ENCODE results near the gene ZNF474. TPM values are rescaled to one million over a fixed set of nuclear protein-coding genes. Genes with fewer than 3 reads are reported as not detected.

The ZNF474 gene
- total and polyA plus RNA-seq, 2 of the 8 experiments (the other 6 are each of a cell fraction or from before 2014, with no cell fraction given) = not detected

DNA sequence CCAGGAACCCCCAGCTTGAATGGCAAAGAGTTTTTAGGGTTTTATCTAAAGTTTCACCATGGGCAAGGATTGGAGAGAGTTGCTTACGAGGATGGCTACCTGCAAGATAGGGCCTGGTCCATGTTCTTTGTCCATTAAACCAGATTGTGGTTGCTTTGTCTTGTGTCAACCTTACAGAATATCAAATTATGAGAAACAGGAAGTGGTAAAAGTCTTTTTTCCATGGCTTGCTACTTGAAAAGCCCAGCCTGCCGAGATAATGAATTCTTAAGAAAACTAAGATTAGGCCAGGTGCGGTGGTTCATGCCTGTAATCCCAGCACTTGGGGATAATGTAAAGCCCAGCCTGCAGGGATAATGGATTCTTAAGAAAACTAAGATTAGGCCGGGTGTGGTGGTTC is 24.4 kb downstream of the ZNF474 start:
- CTCF ChIA-PET (ENCODE audit: partially characterized antibody) = interaction anchor here (0.6 to 7.4 kb wide), 4 partner anchors 11 to 584 kb away, joined by 3 to 78 read pairs (median 34); no protein-coding TSS in a partner anchor

More for the DNA sequence above, 24.4 kb downstream of the ZNF474 start:
- Histone ChIP-seq H2BK15ac (ENCODE audit: low read length) (no peak overlapping the region), H4K20me1 (replicated peaks in 1 of 2; ENCODE audit: control insufficient read depth in 1 of 2, insufficient read depth in 2 of 2, low read length in 2 of 2) (no peaks in the 10 kb centered on the region), H3K9ac (replicated peaks in 1 of 4; ENCODE audit: extremely low read depth in 1 of 4, low read depth in 3 of 4, low read length in 3 of 4) (no peak overlapping the region), H3K56ac (replicated peaks; ENCODE audit: insufficient read length, low read depth, low read length) (no peak overlapping the region), H2BK20ac (ENCODE audit: low read length) (no peak overlapping the region), H4K91ac (replicated peaks; ENCODE audit: insufficient read length, low read length) (no peak overlapping the region), H4K8ac (ENCODE audit: extremely low read depth, insufficient read depth, low read length) (no peak overlapping the region), H3K36me3 (ENCODE audit: control insufficient read depth in 2 of 4, insufficient read depth in 4 of 4, low read length in 3 of 4) (no peaks in the 10 kb centered on the region), H3K9me3 (ENCODE audit: insufficient read depth in 2 of 2, low read depth in 1 of 2, low read length in 1 of 2) (no peaks in the 10 kb centered on the region), H2AK5ac (ENCODE audit: low read depth, low read length) (no peak overlapping the region), H3K27ac (ENCODE audit: low read depth, low read length) (no peak overlapping the region), H2AFZ (ENCODE audit: low read length) (no peak overlapping the region), H3K23ac (ENCODE audit: insufficient read length) (no peak overlapping the region), H3K23me2 (ENCODE audit: low read depth, low read length) (no peaks in the 10 kb centered on the region), H3K4me1 (replicated peaks in 1 of 4; ENCODE audit: control insufficient read depth in 3 of 4, insufficient read depth in 4 of 4, low read length in 3 of 4) (no peaks in the 10 kb centered on the region), H3K14ac (ENCODE audit: insufficient read length) (no peak overlapping the region), H3K18ac (ENCODE audit: extremely low read depth, low read length) (no peak overlapping the region), H3K4me3 (ENCODE audit: extremely low read depth in 1 of 4, insufficient read depth in 2 of 4, low read depth in 3 of 4, low read length in 4 of 4) (no peak overlapping the region), H3K79me1 (ENCODE audit: low read depth, low read length) (no peaks in the 10 kb centered on the region), H2BK120ac (replicated peaks; ENCODE audit: low read depth, low read length) (no peak overlapping the region), H3K79me2 (ENCODE audit: control insufficient read depth in 1 of 2, insufficient read depth in 2 of 2, low read length in 2 of 2) (no peaks in the 10 kb centered on the region), H4K5ac (ENCODE audit: insufficient read length, low read depth, low read length) (no peak overlapping the region), H3K27me3 (replicated peaks in 1 of 4; ENCODE audit: control insufficient read depth in 3 of 4, extremely low read depth in 1 of 4, insufficient read depth in 3 of 4, low read length in 3 of 4) (no peaks in the 10 kb centered on the region), H2BK5ac (ENCODE audit: low read depth, low read length) (no peak overlapping the region), H3K4ac (replicated peaks; ENCODE audit: insufficient read length, low read depth, low read length) (no peak overlapping the region), H2BK12ac (ENCODE audit: low read depth, low read length) (no peak overlapping the region), H3K4me2 (ENCODE audit: insufficient read depth in 1 of 2, low read depth in 2 of 2, low read length in 2 of 2) (no peak overlapping the region)
- DNase-seq (ENCODE audit: low read depth in 1 of 2, low spot score in 2 of 2) (no peak), FAIRE-seq (no peak)
- POLR2A ChIA-PET (ENCODE audit: partially characterized antibody) = no interaction called here
- WGBS, 2 experiments (ENCODE audit: extremely low coverage in 1 of 2, insufficient coverage in 1 of 2, insufficient read length in 1 of 2, insufficient replicate concordance in 2 of 2, low coverage in 1 of 2, low lambda C conversion rate in 2 of 2, missing lambda C conversion rate in 1 of 2) = 79% methylated on average over 4 of the region's 4 CpGs; no CpG with 5 or more reads in 1 of the 2 experiments
- TF ChIP-seq YY1 (IDR thresholded peaks at IDR 0.05; ENCODE audit: low read depth, low read length) (no peak), NANOG (IDR thresholded peaks at IDR 0.05; ENCODE audit: insufficient read depth, low read depth, low read length, poor library complexity, severe bottlenecking) (no peak), CHD2 (IDR thresholded peaks at IDR 0.05; ENCODE audit: low read length) (no peak), SRF (IDR thresholded peaks at IDR 0.05; ENCODE audit: low read depth, low read length) (no peak), EP300 (IDR thresholded peaks at IDR 0.05; ENCODE audit: borderline replicate concordance in 1 of 2, low read depth in 2 of 2, low read length in 2 of 2) (no peak), RNF2 (IDR thresholded peaks at IDR 0.05; ENCODE audit: borderline replicate concordance, low read depth, low read length, missing control alignments, poor library complexity, severe bottlenecking) (no peak), JUND (IDR thresholded peaks at IDR 0.05; ENCODE audit: low read length) (no peak), TAF1 (IDR thresholded peaks at IDR 0.05; ENCODE audit: low read depth, low read length) (no peak)

Measured in H1 (cell line).